ENCODE measurements around the gene SCGN.

The SCGN gene

GRCh38 chr6:25652007-25652515 is at the start of gene SCGN:
Gene SCGN (plus strand): TSS chr6:25652215. CDS start chr6:25652404, 189 bp downstream.
- DNase-seq: no peak

GRCh38 chr6:25602674-25602982 is 49.4 kb upstream of the SCGN start:
- DNase-seq: no peak

GRCh38 chr6:25603251-25603650 is 48.8 kb upstream of the SCGN start:
- DNase-seq: no peak

GRCh38 chr6:25606151-25606550 is 45.9 kb upstream of the SCGN start:
- DNase-seq: no peak

- no peak for DNase-seq
These were observed 43.3 kb upstream of the SCGN start for GRCh38 chr6:25608558-25609174.

- no peak for DNase-seq
These were observed 39.3 kb upstream of the SCGN start for GRCh38 chr6:25612666-25613065.

GRCh38 chr6:25613415-25613814 is 38.6 kb upstream of the SCGN start:
- DNase-seq: no peak

GRCh38 chr6:25614052-25614451 is 38.0 kb upstream of the SCGN start:
- no peak for DNase-seq

- DNase-seq: no peak
These were observed 36.5 kb upstream of the SCGN start for GRCh38 chr6:25615471-25615870.

- DNase-seq: no peak
These were observed 34.0 kb upstream of the SCGN start for GRCh38 chr6:25617997-25618396.

GRCh38 chr6:25619217-25619616 is 32.8 kb upstream of the SCGN start:
- no peak for DNase-seq

- DNase-seq: no peak
These were observed 31.6 kb upstream of the SCGN start for GRCh38 chr6:25620391-25620790.

- no peak for DNase-seq
These were observed 28.9 kb upstream of the SCGN start for GRCh38 chr6:25623065-25623464.

- DNase-seq: no peak
These were observed 28.1 kb upstream of the SCGN start for GRCh38 chr6:25623879-25624278.

GRCh38 chr6:25627001-25627400 is 25.0 kb upstream of the SCGN start:
- no peak for DNase-seq

- no peak for DNase-seq
These were observed 23.4 kb upstream of the SCGN start for GRCh38 chr6:25628471-25629197.

- no peak for DNase-seq
These were observed 22.8 kb upstream of the SCGN start for GRCh38 chr6:25629198-25629576.

GRCh38 chr6:25630508-25631278 is 21.3 kb upstream of the SCGN start:
- DNase-seq: no peak

- no peak for DNase-seq
These were observed 16.1 kb upstream of the SCGN start for GRCh38 chr6:25635886-25636317.

- DNase-seq: no peak
These were observed 14.8 kb upstream of the SCGN start for GRCh38 chr6:25637211-25637610.

- no peak for DNase-seq
These were observed 14.0 kb upstream of the SCGN start for GRCh38 chr6:25637960-25638434.

- no peak for DNase-seq
These were observed 12.4 kb upstream of the SCGN start for GRCh38 chr6:25639653-25640052.

GRCh38 chr6:25640446-25640845 is 11.6 kb upstream of the SCGN start:
- DNase-seq: no peak

- DNase-seq: no peak
These were observed 11.1 kb upstream of the SCGN start for GRCh38 chr6:25640891-25641290.

All from NK-92 treated with Interleukin-12 subunit alpha and Interleukin-12 subunit beta, amount 100 ng/mL, for 24 hours (cell line).